Ishikawa (cell line): Measurements from ENCODE around the gene LY86.

Source experiments
- CEBPB ChIP-seq: IDR thresholded peaks from 2 replicates; pipeline ENCODE4 v1.6.1; 2012
- CREB1 ChIP-seq: IDR thresholded peaks from 2 replicates; pipeline ENCODE4 v1.6.1; 2012; ENCODE audit warnings: low read depth
- EGR1 ChIP-seq: IDR thresholded peaks from 2 replicates; pipeline ENCODE4 v1.6.1; 2012
- EP300 ChIP-seq: IDR thresholded peaks from 2 replicates; pipeline ENCODE4 v1.6.1; 2012; ENCODE audit warnings: borderline replicate concordance
- FOXM1 ChIP-seq: IDR thresholded peaks from 2 replicates; pipeline ENCODE4 v1.6.1; 2012; ENCODE audit warnings: low read depth, borderline replicate concordance
- MAX ChIP-seq: IDR thresholded peaks from 2 replicates; pipeline ENCODE4 v1.6.1; 2012
- NFIC ChIP-seq: IDR thresholded peaks from 2 replicates; pipeline ENCODE4 v1.6.1; 2012
- RAD21 ChIP-seq: IDR thresholded peaks from 2 replicates; pipeline ENCODE4 v1.6.1; 2012; ENCODE audit warnings: low read depth
- REST ChIP-seq: IDR thresholded peaks from 2 replicates; pipeline ENCODE4 v1.6.1; 2012; ENCODE audit warnings: low read depth, mild to moderate bottlenecking
- TAF1 ChIP-seq: IDR thresholded peaks from 2 replicates; pipeline ENCODE4 v1.6.1; 2012; ENCODE audit warnings: low read depth, mild to moderate bottlenecking
- TCF12 ChIP-seq: IDR thresholded peaks from 2 replicates; pipeline ENCODE4 v1.6.1; 2012; ENCODE audit warnings: low read depth
- TEAD4 ChIP-seq: IDR thresholded peaks from 2 replicates; pipeline ENCODE4 v1.6.1; 2012
- USF1 ChIP-seq: IDR thresholded peaks from 2 replicates; pipeline ENCODE4 v1.6.1; 2012
- YY1 ChIP-seq: IDR thresholded peaks from 2 replicates; pipeline ENCODE4 v1.6.1; 2012; ENCODE audit warnings: low read depth
- ZBTB7A ChIP-seq: IDR thresholded peaks from 2 replicates; pipeline ENCODE4 v1.6.1; 2012; ENCODE audit warnings: low read depth

The LY86 gene

GRCh38 chr6:6654599-6655575 lies 66.4 kb downstream of the LY86 start:
- TF ChIP-seq REST (no peak), RAD21 (no peak), TEAD4 (no peak), CREB1 (no peak), ZBTB7A (no peak), NFIC (no peak), TCF12 (no peak), YY1 (no peak), FOXM1 (no peak), USF1 (no peak), CEBPB (no peak), EGR1 (no peak)

- TF ChIP-seq TAF1 (no peak), USF1 (no peak), TCF12 (no peak), EP300 (no peak), RAD21 (no peak), NFIC (no peak), EGR1 (no peak), CEBPB (no peak), FOXM1 (no peak)
Measured at GRCh38 chr6:6655805-6656251, 67.3 kb downstream of the LY86 start.

GRCh38 chr6:6656287-6656686 lies 67.8 kb downstream of the LY86 start:
- TF ChIP-seq MAX = no peak
- no peak for TF ChIP-seq REST
- TF ChIP-seq TEAD4 = no peak
- no peak for TF ChIP-seq YY1
- no peak for TF ChIP-seq CREB1
- TF ChIP-seq ZBTB7A = no peak
- no peak for TF ChIP-seq TAF1
- TF ChIP-seq EGR1 = no peak
- no peak for TF ChIP-seq RAD21

GRCh38 chr6:6657085-6657819 lies 68.7 kb downstream of the LY86 start:
- TF ChIP-seq YY1 (no peak), NFIC (no peak), USF1 (peak; percentile 46; the same call in 1 of the 2 replicates)

GRCh38 chr6:6657820-6658217 lies 69.3 kb downstream of the LY86 start:
- TF ChIP-seq TCF12 (no peak), USF1 (0 out of 2 replicates have a peak, but pooled peaks have one; percentile 25)
